PFSK-1 (cell line): ENCODE results near the gene TNFAIP2.

ENCODE experiments used
- FOXP2 ChIP-seq: optimal IDR thresholded peaks from 2 replicates; pipeline ENCODE3; 2011; ENCODE audit warnings: borderline replicate concordance, control low read depth, inconsistent platforms; ENCODE audit not compliant: insufficient read depth; ENCODE audit errors: extremely low read length, extremely low read depth
- POLR2AphosphoS5 ChIP-seq: IDR thresholded peaks from 2 replicates; pipeline ENCODE4 v1.6.1; 2012; ENCODE audit warnings: low read depth, mild to moderate bottlenecking, control low read depth, low read length, moderate library complexity
- REST ChIP-seq, 2 experiments: IDR thresholded peaks; 2 replicates each; pipeline versions ENCODE4 v1.6.1 to v1.8.0; 2011 to 2012; ENCODE audit warnings: low read depth in 2 of 2, low read length in 2 of 2, control low read depth in 1 of 2, inconsistent platforms in 1 of 2, mild to moderate bottlenecking in 1 of 2, moderate library complexity in 1 of 2; ENCODE audit not compliant: insufficient read depth in 1 of 2
- SIN3A ChIP-seq: IDR thresholded peaks from 2 replicates; pipeline ENCODE4 v1.6.1; 2012; ENCODE audit warnings: mild to moderate bottlenecking, low read length, moderate library complexity, borderline replicate concordance; ENCODE audit not compliant: insufficient read depth
- TAF1 ChIP-seq: IDR thresholded peaks from 2 replicates; pipeline ENCODE4 v1.6.1; 2012; ENCODE audit warnings: low read length, control low read depth, borderline replicate concordance; ENCODE audit not compliant: insufficient read depth

TNFAIP2 gene

GRCh38 chr14:103155826-103156394, 32.6 kb downstream of the TNFAIP2 start:
- TF ChIP-seq FOXP2, result no peak
- TF ChIP-seq POLR2AphosphoS5, result no peak
- TF ChIP-seq REST (IDR thresholded peaks at IDR 0.05; ENCODE audit: insufficient read depth in 1 of 2, low read depth in 2 of 2, low read length in 2 of 2), result no peak
- TF ChIP-seq SIN3A, result no peak
- TF ChIP-seq TAF1, result no peak

GRCh38 chr14:103156651-103157378, 33.6 kb downstream of the TNFAIP2 start:
- TF ChIP-seq TAF1 (no peak), REST (IDR thresholded peaks at IDR 0.05; ENCODE audit: insufficient read depth in 1 of 2, low read depth in 2 of 2, low read length in 2 of 2) (no peak), FOXP2 (no peak), POLR2AphosphoS5 (no peak), SIN3A (no peak)

- TF ChIP-seq SIN3A (no peak), FOXP2 (no peak), REST (IDR thresholded peaks at IDR 0.05; ENCODE audit: insufficient read depth in 1 of 2, low read depth in 2 of 2, low read length in 2 of 2) (no peak), POLR2AphosphoS5 (no peak), TAF1 (no peak)
Observed at GRCh38 chr14:103157969-103158368, 34.7 kb downstream of the TNFAIP2 start.

- TF ChIP-seq REST (IDR thresholded peaks at IDR 0.05; ENCODE audit: insufficient read depth in 1 of 2, low read depth in 2 of 2, low read length in 2 of 2) (no peak), TAF1 (no peak), FOXP2 (no peak), POLR2AphosphoS5 (no peak), SIN3A (no peak)
Observed at GRCh38 chr14:103158688-103159087, 35.4 kb downstream of the TNFAIP2 start.
